NCI-H345 (cell line): ENCODE measurements around the gene GRIK4.
"Not testable (repeated sequence)": the region's sequence is repeated elsewhere in the genome, so short reads cannot be mapped to it uniquely, and the experiment has no call there.

Experiments
- DNase-seq: peaks from one replicate; lab custom pipeline; 2025; lab: John Stamatoyannopoulos, UW

The GRIK4 gene

GRCh38 chr11:120606211-120607010 lies 94.9 kb downstream of the GRIK4 start:
- DNase-seq = no peak

GRCh38 chr11:120608061-120608460 lies 96.5 kb downstream of the GRIK4 start:
- no peak for DNase-seq

GRCh38 chr11:120608760-120609211 lies 97.2 kb downstream of the GRIK4 start:
- no peak for DNase-seq

GRCh38 chr11:120610111-120610510 lies 98.6 kb downstream of the GRIK4 start:
- DNase-seq = no peak

DNA sequence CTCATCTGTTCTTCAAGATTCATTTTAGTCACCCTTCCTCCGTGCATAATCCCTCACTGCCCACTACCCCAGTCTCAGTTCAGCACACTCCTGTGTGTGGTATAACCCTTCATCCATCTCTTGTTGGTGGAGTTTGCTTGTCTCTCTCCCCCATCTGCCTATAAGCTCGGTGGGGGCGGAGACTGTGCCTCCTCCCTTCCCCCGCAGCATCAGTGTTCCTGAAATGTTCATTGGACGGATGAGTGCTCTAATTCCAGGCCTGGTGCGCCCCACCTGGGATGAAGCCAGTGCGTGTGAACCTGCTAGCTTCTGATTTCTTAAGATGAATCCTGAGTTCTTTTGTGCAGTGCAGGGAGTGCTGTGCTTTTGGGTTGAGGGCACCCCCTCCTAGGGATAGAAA lies 100.0 kb downstream of the GRIK4 start:
- DNase-seq = no peak

DNA sequence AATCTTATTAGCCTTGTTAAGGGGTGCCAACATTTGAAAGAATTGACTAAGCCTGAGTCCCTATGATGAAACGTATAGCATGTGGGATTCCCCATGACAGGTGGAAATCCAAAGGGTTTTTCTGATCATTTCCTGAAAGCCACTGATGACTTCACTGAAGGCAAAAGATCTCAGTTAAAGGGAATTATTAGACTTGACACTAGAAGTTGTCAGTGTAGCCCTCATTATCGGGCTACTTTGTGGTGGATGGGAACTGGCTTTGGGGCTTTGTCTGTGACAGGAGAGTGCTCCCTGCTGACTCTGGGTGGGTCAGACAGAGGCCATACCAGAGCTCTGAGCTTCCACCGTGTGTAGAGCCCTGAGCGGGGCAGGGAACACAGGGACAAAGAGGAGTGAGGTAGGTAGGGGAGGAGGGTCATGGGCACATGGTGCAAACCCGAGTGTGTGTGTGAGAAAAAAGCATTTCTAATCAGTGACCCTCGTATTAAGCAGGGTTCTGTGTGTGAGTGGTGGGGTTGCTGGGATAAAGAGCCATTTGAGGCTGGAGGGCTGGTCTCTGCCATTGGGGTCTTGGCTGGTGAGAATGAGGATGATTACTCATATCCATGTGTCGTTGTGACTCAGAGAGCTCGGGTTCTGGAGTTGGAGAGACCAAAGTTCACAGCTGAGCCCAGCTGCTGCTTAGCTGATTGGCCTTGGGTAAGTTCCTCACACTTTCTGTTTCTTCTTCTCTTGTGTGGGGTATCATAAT lies 101.1 kb downstream of the GRIK4 start:
- no peak for DNase-seq

- DNase-seq = no peak
These were observed 102.0 kb downstream of the GRIK4 start for GRCh38 chr11:120613264-120614226.

DNA sequence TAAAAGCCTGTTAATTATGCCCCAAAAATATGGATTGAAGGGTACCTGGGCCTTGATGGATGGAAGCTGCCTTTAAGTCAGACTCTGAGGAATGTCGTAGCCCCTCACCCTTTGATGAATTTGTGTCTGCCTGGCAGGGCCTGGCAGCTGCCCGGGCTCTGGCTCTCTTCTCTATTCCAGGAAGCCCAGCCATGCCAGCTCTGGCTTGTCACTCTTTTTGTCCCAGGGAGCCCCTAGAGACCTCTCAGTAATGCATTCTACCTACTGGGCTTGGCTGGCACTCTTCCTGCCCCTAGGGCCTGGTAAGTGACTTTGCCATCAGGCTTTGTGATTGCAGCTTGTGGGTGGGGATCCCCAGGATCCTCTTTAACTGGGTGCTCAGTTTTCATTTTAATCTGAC lies 103.8 kb downstream of the GRIK4 start:
- DNase-seq = peak; percentile 45

GRCh38 chr11:120618399-120618798 lies 106.9 kb downstream of the GRIK4 start:
- DNase-seq = no peak

GRCh38 chr11:120622189-120622875 lies 110.8 kb downstream of the GRIK4 start:
- DNase-seq = no peak

GRCh38 chr11:120624992-120625391 lies 113.4 kb downstream of the GRIK4 start:
- not testable (repeated sequence) for DNase-seq

DNA sequence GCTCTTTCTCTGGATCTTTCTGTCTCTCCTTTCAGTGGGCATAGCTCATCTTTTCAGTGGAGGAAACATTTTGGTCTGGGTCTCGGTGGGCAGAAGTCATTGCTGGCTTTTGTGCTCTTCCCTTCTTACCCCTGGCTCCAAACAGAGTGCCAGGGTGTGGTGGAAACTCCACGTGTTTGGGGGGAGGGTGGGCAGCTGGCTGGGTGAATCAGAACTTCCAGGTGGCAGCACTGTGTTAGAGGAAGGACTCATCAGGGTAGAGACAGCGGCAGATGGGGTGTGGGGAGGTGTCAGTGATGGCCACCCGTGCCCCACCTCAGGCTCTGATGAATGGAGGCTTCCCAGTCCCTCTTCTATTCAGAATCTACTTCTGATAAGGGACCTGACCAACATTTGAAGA lies 114.0 kb downstream of the GRIK4 start:
- DNase-seq = no peak

DNA sequence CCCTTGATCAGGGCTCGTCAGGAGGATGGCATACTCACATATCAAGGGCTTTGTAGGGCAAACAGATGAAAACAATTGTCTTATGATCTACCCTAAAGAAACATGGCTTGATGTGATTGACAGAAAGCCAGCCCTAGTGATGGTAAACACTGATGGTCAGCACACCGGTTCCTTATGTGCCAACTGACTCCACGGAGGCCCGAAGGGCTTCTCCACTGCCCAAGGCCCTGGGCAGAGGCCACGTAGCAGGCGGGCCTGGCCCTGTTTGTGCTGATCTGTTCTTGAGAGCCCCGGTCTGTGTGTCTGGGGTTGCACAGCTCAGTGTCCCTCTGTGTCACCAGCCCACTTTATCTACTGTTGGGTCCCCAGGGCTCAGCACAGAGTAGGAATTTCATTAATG lies 115.2 kb downstream of the GRIK4 start:
- DNase-seq = no peak

DNA sequence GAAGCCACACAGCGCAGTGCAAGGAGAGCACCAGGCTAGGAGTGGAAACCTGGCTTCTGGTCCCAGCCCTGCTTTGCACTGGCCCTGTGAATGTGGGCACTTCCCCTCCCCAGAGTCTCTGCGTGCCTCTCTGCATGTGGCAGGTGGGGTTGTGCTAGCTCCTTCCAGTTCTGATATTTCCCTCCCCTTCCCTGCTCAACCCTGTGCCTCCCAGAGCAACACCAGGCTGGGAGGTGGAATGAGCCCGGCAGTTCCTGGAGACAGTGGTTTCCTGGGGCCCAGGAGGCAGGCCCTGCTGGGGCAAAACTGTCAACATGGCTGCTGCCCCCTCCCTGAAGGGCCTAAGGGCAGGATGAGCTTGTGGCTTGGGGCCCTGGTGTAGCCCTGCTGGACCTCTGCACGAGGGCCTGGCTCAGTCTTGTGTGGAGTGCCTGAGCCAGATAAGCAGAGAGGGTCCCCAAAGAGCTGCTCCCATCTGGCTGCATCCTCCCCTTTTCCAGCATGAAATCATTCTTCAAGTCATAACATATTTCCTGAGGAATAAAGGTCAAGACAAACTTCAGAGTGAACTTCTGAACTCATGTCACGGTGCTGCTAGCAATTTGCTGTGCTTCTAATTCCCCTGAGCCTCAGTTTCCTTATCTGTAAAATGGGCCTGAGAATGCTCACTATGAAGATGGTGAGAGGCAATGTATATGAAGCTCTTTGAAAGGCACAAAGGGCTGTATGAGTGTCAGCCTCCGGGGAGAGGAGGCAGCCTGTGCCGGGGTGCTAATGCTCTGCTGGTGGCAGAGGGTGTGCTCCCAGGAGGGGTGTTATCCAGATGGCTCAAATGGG lies 116.0 kb downstream of the GRIK4 start:
- DNase-seq = no peak

DNA sequence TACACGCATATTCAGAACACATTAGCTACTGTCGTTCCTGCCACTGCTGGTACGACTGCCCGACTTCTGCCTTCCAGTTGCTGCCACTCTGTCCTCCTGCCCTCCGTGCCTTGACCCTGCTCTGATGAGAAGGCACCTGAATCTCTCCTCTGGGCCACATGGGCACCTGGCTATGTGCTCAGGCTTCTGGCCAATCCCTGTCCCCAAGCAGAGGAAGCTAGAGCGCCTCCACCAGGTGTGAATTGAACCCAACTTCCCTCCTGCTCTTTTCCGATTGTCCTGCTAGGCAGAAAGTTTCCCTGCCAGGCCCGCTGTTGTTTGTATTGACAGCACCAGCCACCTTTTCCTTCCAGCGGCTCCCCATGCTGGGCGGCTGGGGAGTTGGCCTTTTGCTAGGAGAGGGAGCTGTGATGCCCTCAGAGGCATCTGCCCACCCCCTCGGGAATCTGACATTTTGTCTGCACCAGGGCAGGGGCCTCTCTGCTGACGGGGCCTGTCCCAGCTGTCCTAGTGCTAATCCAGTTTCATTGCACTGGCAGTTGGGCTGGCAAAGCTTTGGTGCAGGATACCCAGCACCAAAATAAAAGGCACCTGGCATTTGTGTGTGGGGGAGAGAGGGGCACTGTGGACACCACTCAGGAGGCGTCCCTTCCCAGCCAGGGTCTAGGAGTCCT lies 118.0 kb downstream of the GRIK4 start:
- DNase-seq = no peak

DNA sequence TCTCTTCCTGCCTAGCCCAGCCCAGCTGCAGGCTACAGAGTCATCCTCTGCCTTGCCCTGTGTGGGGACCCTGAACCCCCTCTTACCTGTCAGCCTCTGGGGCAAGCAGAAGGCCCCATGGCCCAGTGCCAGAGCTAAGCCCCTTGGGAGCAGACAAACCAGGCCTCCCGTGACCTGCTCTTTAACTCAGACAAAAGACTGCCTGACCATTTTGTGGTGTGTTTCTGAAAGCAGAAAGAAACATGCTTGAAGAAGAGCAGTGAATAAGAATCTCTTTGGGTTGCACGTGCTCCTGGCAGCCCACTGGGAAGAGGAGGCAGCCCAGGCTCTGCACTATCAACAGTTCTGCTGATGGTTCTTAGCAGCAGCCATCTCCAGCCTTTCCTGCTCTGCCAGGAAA lies 118.6 kb downstream of the GRIK4 start:
- no peak for DNase-seq

DNA sequence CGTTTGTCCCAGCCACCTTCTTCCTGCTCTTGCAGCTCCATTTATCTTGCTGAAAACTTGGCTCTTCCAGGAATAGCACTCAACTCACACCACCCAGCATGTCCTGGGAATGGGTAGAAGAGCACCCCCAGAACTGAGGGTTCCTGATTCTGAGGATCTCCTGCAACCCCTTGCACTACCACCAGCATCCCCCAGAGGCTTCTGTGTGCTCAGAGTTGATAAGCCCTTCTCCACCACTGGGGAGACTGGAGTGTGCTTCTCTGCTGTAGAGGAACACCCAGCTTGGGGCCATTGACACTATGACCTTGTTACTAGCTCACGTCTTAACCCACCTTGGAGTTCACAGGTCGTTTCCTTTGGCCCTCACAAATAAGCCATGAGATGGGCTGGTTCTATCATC lies 121.0 kb downstream of the GRIK4 start:
- no peak for DNase-seq

- no peak for DNase-seq
These were observed 122.3 kb downstream of the GRIK4 start for GRCh38 chr11:120633616-120634393.

GRCh38 chr11:120634706-120635105 lies 123.2 kb downstream of the GRIK4 start:
- DNase-seq = no peak
